GM12873 (cell line): ENCODE measurements around the gene LRRC7.

Experiments used
- CTCF ChIP-seq: IDR thresholded peaks from 2 replicates; pipeline ENCODE4 v1.5.1; 2012; ENCODE audit warnings: low read depth, mild to moderate bottlenecking, moderate library complexity, low read length, control low read depth; ENCODE audit not compliant: insufficient read depth; ENCODE audit errors: missing control alignments

LRRC7 gene

GRCh38 chr1:70079546-70079945 lies 511.8 kb downstream of the LRRC7 start:
- no peak for TF ChIP-seq CTCF

- no peak for TF ChIP-seq CTCF
Measured at GRCh38 chr1:70083519-70083918, 515.8 kb downstream of the LRRC7 start.

GRCh38 chr1:70084314-70084915 lies 516.7 kb downstream of the LRRC7 start:
- no peak for TF ChIP-seq CTCF

DNA sequence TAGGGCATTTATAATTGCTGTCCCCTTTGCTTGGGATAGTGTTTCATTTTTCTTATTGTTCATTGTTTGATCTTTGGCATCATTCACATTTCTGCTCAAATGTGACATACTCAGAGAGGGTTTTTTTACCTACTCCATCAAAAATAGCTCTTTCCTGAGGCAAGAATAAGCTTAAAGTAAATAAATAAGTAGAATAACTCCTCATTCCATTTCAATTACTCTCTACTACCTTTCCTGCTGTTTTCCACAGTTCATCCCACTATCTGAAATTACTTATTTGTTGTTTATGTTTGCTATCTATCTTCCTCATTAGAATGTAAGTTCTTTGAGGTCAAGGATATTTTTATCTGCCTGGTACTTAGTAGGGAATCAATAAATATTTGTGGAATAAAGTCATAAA lies 517.8 kb downstream of the LRRC7 start:
- no peak for TF ChIP-seq CTCF

DNA sequence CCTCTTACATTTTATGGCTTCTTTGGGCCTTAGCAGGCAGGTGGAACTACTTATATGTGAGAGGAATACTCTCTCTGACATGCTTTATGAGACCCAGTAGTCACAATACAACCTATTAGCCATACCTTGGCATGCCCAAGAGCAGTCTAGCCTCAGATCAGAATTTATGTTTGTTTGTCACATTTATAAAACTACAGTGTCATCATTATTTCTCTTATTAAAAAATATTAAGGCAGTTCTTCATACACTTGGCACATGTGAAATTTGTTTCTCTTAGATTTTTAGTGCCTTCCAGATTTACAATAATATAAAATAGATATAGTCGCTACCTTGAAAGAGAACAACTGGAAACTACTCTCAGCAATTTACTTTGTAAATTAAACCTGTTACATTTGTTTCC lies 519.2 kb downstream of the LRRC7 start:
- TF ChIP-seq CTCF = no peak

GRCh38 chr1:70090141-70090540 lies 522.4 kb downstream of the LRRC7 start:
- no peak for TF ChIP-seq CTCF

DNA sequence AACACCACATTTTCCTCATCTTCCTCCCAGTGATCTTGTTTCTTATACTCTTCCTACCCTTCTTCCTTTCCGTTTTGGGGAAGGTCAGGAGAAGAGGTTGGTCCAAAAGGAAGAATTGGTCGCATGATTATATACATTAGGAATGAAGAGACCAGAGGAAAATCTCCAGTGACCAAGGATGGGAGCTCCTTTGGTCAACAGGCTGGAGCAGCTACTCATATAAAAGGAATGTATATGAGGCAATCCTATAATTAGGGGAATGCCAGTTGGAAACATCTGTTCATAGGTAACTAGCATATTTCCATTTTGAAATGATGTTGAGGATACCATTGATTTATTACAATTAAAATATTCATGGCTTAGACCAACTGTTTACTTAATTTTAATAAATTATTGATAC lies 523.2 kb downstream of the LRRC7 start:
- no peak for TF ChIP-seq CTCF

- no peak for TF ChIP-seq CTCF
Measured at GRCh38 chr1:70091811-70092210, 524.1 kb downstream of the LRRC7 start.
